GM12872 (cell line): Measurements from ENCODE around the gene TMC7.

Experiments used
- TF ChIP-seq, protein P1 (sequence below): IDR thresholded peaks from 3 replicates; pipeline ENCODE4 v1.5.1; 2011; ENCODE audit warnings: low read depth, mild to moderate bottlenecking, low read length, moderate library complexity; ENCODE audit not compliant: insufficient read depth

Gene TMC7

DNA sequence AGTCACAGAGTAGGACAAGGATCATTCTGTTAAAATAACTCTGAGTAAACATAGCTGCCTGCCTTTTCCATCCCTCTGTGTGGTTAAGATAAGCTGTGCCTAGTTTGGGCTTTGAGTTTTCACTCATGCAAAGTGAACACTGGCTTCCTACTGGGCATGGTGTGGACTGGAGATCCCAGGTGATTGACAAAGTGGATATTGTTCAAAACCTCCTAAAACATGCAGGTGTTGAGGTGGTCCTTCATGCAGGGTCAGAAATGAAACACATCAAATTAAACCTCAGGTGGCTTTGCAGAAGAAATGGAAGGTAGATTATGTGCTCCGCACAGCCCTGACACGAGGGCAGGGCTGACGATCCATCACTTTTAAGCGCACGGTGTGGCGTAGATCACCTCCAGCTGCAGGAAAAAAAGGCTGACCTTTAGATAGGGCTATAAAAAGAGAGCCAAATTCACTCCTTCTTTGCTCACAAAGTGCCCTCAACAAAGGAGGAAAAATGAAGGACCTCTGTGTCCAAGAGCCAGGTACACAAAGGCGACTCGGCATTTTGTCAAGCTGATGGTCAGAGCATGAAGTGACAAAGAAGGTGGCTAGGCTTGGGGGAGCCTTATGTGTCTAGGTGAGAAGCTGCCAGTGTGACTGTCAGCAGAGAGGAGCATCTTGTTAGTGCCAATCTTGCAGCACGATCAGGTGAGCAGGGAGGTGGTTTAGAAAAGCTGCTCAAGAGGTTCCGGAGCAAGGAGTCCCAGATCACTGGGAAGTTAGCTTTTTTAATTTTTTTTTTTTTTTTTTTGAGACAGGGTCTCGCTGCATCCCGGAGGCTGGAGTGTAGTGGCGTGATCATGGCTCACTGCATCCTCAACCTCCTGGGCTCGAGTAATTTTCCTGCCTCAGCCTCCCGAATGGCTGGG is 110.2 kb downstream of the TMC7 start:
- TF ChIP-seq, protein P1, sequence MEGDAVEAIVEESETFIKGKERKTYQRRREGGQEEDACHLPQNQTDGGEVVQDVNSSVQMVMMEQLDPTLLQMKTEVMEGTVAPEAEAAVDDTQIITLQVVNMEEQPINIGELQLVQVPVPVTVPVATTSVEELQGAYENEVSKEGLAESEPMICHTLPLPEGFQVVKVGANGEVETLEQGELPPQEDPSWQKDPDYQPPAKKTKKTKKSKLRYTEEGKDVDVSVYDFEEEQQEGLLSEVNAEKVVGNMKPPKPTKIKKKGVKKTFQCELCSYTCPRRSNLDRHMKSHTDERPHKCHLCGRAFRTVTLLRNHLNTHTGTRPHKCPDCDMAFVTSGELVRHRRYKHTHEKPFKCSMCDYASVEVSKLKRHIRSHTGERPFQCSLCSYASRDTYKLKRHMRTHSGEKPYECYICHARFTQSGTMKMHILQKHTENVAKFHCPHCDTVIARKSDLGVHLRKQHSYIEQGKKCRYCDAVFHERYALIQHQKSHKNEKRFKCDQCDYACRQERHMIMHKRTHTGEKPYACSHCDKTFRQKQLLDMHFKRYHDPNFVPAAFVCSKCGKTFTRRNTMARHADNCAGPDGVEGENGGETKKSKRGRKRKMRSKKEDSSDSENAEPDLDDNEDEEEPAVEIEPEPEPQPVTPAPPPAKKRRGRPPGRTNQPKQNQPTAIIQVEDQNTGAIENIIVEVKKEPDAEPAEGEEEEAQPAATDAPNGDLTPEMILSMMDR = no peak

DNA sequence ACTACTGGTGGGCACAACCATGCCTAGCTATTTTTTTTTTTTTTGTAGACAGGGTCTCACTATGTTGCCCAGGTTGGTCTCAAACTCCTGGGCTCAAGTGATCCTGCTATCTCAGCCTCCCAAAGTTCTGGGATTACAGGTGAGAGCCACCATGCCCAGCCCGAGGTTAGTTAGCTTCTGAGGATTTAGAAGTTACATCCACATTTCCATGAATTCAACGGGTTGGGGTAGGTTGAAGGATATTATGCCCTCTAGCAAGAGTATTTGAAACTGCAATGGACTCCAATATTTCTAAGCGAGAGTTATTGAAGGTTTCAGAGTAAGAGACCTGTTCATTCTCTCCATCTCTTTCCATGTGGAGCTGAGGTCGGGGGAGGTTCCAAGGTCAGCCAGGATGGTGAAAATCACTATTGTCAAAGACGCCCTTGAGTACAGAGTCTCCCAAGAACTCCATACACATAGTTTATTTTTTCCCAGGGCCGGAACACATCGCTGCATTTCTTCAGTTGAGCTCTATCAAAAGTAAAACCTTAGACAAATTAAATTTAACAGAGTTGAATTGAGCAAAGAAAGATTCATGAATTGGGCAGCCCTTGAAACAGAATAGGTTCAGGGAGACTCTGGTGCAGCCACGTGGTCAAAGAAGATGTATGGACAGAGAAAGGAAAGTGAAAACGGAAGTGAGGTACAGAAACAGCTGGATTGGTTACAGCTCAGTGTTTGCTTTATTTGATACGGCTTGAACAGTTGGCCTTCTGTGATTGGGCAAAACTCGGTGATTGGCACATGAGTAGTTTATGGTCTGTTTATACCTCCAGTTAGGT is 111.0 kb downstream of the TMC7 start:
- TF ChIP-seq, protein P1 = no peak

DNA sequence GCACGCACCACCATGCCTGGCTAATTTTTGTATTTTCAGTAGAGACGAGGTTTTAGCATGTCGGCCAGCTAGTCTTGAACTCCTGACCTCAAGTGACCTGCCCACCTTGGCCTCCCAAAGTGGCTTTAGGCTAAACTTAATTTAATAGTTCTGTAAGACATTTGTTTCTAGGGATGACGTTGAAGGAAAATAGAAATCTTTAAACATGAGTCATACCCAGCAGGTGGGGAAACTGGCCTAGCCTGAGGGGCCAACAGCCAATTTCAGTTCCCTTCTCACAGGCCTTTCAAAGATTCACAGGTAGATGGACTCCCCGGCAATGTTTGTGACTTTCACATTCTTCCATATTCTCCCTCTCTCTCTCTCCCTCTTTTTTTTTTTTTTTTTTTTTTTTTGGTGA is 111.9 kb downstream of the TMC7 start:
- TF ChIP-seq, protein P1 = no peak

DNA sequence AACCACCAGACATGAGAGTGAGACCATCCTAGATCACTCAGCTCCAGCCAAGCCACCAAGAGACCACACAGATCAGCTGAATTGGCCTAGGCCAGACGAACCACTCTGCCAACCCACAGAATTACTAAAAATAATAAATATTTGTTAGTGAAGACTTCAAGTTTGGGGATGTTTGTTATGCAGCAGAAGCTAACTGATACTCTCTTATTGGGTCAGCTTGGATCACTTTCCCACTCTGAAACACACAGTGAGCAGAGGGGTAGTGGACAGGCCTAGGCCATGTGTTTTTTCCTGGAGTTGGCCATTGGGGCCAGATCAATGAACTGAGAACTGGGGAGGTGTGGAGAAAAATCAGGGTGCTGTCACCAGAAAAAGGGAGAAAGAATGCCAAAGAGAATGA is 114.4 kb downstream of the TMC7 start:
- TF ChIP-seq, protein P1 = no peak

DNA sequence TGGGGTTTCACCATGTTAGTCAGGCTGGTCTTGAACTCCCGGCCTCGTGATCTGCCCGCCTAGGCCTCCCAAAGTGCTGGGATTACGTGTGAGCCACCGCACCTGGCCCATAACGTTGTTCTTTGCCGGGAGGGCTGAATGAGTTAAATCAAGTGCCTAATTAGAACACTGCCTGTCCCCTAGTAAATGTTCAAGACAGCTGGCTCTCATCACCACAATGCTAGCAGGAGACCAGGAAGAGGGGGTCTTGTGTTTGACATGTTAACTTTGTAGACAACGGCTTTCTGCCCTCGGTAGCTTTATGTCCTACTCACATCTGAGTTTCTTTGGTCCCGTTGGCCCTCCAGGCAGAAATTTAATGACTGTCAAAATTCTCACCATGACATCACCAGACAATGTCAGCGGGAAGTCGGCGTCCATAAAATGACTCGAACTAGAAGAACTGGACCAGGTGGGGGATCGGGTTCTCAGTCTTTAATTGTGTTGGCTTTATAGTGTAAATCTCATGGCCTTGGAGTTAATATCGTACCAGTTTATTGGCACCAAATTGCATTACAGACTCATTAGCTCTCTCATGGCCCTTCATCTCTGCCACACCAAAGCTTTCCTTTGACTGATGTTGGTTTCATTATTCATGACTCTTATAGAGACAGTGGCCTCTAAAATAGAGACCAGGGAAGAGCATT is 118.6 kb downstream of the TMC7 start:
- TF ChIP-seq, protein P1 = no peak

DNA sequence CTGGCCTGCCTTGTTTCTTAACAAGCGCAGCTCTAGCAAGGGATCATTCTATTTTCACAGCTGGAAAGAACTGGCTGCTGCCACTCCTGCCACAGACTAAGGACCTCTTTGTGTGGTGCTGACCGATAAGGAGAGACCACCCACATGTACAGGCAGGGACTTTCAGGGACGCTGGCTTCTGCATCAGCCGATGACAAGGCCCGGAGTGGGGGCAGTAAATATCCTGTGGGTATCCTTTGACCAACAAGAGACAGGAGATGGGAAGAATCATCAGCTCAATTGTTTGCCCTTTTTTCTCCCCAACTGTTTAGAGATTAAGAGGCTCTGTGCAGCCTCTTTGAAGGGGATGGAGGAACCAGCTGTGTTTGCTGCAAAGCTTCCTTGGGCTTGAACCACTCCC is 120.9 kb downstream of the TMC7 start:
- TF ChIP-seq, protein P1 = no peak

DNA sequence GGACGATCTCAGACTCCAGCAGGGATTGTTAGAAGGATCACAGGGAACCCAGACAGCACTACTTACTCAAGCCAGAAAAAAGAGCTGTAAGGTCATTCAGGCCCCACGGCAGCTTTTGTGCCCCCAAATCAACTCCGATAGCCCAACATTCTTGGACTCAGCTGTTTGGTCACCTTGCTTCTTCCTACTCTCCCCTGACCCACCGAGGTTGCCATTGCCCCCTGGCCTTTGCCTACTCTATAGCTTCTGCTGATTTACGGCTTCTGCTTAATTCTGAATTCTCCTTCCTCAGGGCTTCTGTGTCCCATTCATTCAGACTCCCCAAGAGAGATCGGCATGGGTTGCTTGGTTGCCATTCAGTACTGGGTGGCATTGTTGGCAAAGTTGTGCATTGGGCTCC is 121.4 kb downstream of the TMC7 start:
- TF ChIP-seq, protein P1 = no peak
